H1 (cell line): ENCODE results near the gene STK11IP. TPM values are rescaled to one million over a fixed set of nuclear protein-coding genes. Genes with fewer than 3 reads are reported as not detected.

Experiments
- CTCF ChIA-PET: fragments of 300-600 bp; sonication (Branson Sonifier 250); formaldehyde crosslinking; loops from one replicate; lab custom pipeline; 2021; ENCODE audit not compliant: partially characterized antibody; lab: Charles Lee
- POLR2A ChIA-PET: fragments of 300-600 bp; sonication (Branson Sonifier 250); formaldehyde crosslinking; loops from one replicate; lab custom pipeline; 2021; ENCODE audit warnings: inconsistent platforms; ENCODE audit not compliant: partially characterized antibody; lab: Charles Lee
- DNase-seq, 2 experiments: peaks; one replicate each; pipeline versions ENCODE4 v3.0.0 to v3.0.0-alpha.2; 2010 to 2022; ENCODE audit warnings: low spot score in 2 of 2, low read depth in 1 of 2, mixed read lengths in 1 of 2
- FAIRE-seq: peaks from 2 replicates; lab custom pipeline; 2011; peaks lifted over from hg19 to GRCh38; lab: Jason Lieb, UNC
- H2AFZ ChIP-seq: 2 replicates; pipeline ENCODE4 v1.8.1; 2012; ENCODE audit warnings: low read length, inconsistent platforms
- H2AK5ac ChIP-seq: 2 replicates; pipeline ENCODE4 v1.6.1; 2013; ENCODE audit warnings: low read depth, low read length
- H2BK120ac ChIP-seq: replicated peaks from 2 replicates; pipeline ENCODE3; 2013; ENCODE audit warnings: low read depth, low read length, inconsistent platforms
- H2BK12ac ChIP-seq: 2 replicates; pipeline ENCODE4 v1.6.1; 2013; ENCODE audit warnings: low read depth, low read length
- H2BK15ac ChIP-seq: 2 replicates; pipeline ENCODE4 v1.6.1; 2013; ENCODE audit warnings: low read length
- H2BK20ac ChIP-seq: 2 replicates; pipeline ENCODE4 v1.6.1; 2013; ENCODE audit warnings: low read length
- H2BK5ac ChIP-seq: 2 replicates; pipeline ENCODE4 v1.6.1; 2013; ENCODE audit warnings: low read depth, low read length
- H3K14ac ChIP-seq: 2 replicates; pipeline ENCODE4 v1.6.1; 2013; ENCODE audit warnings: inconsistent platforms; ENCODE audit not compliant: insufficient read length
- H3K18ac ChIP-seq: 2 replicates; pipeline ENCODE4 v1.6.1; 2013; ENCODE audit warnings: low read length; ENCODE audit errors: extremely low read depth
- H3K23ac ChIP-seq: 2 replicates; pipeline ENCODE4 v1.6.1; 2013; ENCODE audit warnings: inconsistent platforms; ENCODE audit not compliant: insufficient read length
- H3K23me2 ChIP-seq: 2 replicates; pipeline ENCODE4 v1.6.1; 2013; ENCODE audit warnings: low read depth, low read length
- H3K27ac ChIP-seq: 2 replicates; pipeline ENCODE4 v1.6.1; 2011; ENCODE audit warnings: low read depth, low read length, inconsistent platforms
- H3K27me3 ChIP-seq, 4 experiments: replicated peaks in 1 of 4; 1 replicate in 1 of 4; 2 replicates in 3 of 4; pipeline versions ENCODE4 v1.6.1 to v1.8.1; 2011 to 2013; ENCODE audit warnings: low read length in 3 of 4, mild to moderate bottlenecking in 3 of 4, inconsistent platforms in 2 of 4, mixed read lengths in 2 of 4, moderate library complexity in 1 of 4; ENCODE audit not compliant: control insufficient read depth in 3 of 4, insufficient read depth in 3 of 4; ENCODE audit errors: extremely low read depth in 1 of 4
- H3K36me3 ChIP-seq, 4 experiments: 2 replicates each; pipeline versions ENCODE4 v1.6.1 to v1.8.1; 2011 to 2013; ENCODE audit warnings: mild to moderate bottlenecking in 4 of 4, low read length in 3 of 4, moderate library complexity in 2 of 4, control low read depth in 1 of 4, inconsistent platforms in 1 of 4; ENCODE audit not compliant: insufficient read depth in 4 of 4, control insufficient read depth in 2 of 4
- H3K4ac ChIP-seq: replicated peaks from 2 replicates; pipeline ENCODE3; 2013; ENCODE audit warnings: low read length, low read depth, mixed read lengths, inconsistent platforms; ENCODE audit not compliant: insufficient read length
- H3K4me1 ChIP-seq, 4 experiments: replicated peaks in 1 of 4; 1 replicate in 1 of 4; 2 replicates in 3 of 4; pipeline versions ENCODE4 v1.6.1 to v1.8.1; 2011 to 2013; ENCODE audit warnings: low read length in 3 of 4, inconsistent platforms in 2 of 4, mixed read lengths in 1 of 4; ENCODE audit not compliant: insufficient read depth in 4 of 4, control insufficient read depth in 3 of 4
- H3K4me2 ChIP-seq, 2 experiments: 2 replicates each; pipeline versions ENCODE4 v1.6.1 to v1.8.1; 2011 to 2013; ENCODE audit warnings: low read depth in 2 of 2, low read length in 2 of 2, control low read depth in 1 of 2, inconsistent platforms in 1 of 2, mild to moderate bottlenecking in 1 of 2; ENCODE audit not compliant: insufficient read depth in 1 of 2
- H3K4me3 ChIP-seq, 4 experiments: fragments of 200-600, 300-600 bp in 1 of 4; sonication (generic), shearing (Covaris generic), sonication (Bioruptor Twin) in 1 of 4; 2 replicates each; pipeline versions ENCODE4 v1.5.1 to v1.8.1; 2011 to 2016; ENCODE audit warnings: low read length in 4 of 4, low read depth in 3 of 4, control low read depth in 2 of 4, inconsistent platforms in 2 of 4, mild to moderate bottlenecking in 2 of 4, mixed read lengths in 1 of 4, moderate library complexity in 1 of 4; ENCODE audit not compliant: insufficient read depth in 2 of 4; ENCODE audit errors: extremely low read depth in 1 of 4
- H3K56ac ChIP-seq: replicated peaks from 2 replicates; pipeline ENCODE3; 2013; ENCODE audit warnings: low read depth, mild to moderate bottlenecking, mixed read lengths, low read length, inconsistent platforms; ENCODE audit not compliant: insufficient read length
- H3K79me1 ChIP-seq: 2 replicates; pipeline ENCODE4 v1.6.1; 2013; ENCODE audit warnings: low read depth, low read length, control low read depth
- H3K79me2 ChIP-seq, 2 experiments: 2 replicates each; pipeline versions ENCODE4 v1.6.1 to v1.8.1; 2012 to 2013; ENCODE audit warnings: low read length in 2 of 2, mild to moderate bottlenecking in 2 of 2, inconsistent platforms in 1 of 2; ENCODE audit not compliant: insufficient read depth in 2 of 2, control insufficient read depth in 1 of 2
- H3K9ac ChIP-seq, 4 experiments: replicated peaks in 1 of 4; 1 replicate in 1 of 4; 2 replicates in 3 of 4; pipeline versions ENCODE4 v1.6.1 to v1.8.1; 2011 to 2013; ENCODE audit warnings: low read depth in 3 of 4, low read length in 3 of 4, control low read depth in 2 of 4, mild to moderate bottlenecking in 2 of 4, moderate library complexity in 2 of 4, inconsistent platforms in 1 of 4; ENCODE audit errors: extremely low read depth in 1 of 4
- H3K9me3 ChIP-seq, 2 experiments: 2 replicates each; pipeline versions ENCODE4 v1.6.1 to v1.8.1; 2012 to 2013; ENCODE audit warnings: mild to moderate bottlenecking in 2 of 2, moderate library complexity in 2 of 2, control low read depth in 1 of 2, inconsistent platforms in 1 of 2, low read depth in 1 of 2, low read length in 1 of 2, mixed read lengths in 1 of 2; ENCODE audit not compliant: insufficient read depth in 2 of 2
- H4K20me1 ChIP-seq, 2 experiments: replicated peaks in 1 of 2; 2 replicates each; pipeline versions ENCODE3 to v1.8.1; 2011 to 2013; ENCODE audit warnings: inconsistent platforms in 2 of 2, low read length in 2 of 2, mild to moderate bottlenecking in 1 of 2; ENCODE audit not compliant: insufficient read depth in 2 of 2, control insufficient read depth in 1 of 2
- H4K5ac ChIP-seq: 2 replicates; pipeline ENCODE4 v1.6.1; 2013; ENCODE audit warnings: low read length, low read depth, mixed read lengths, inconsistent platforms; ENCODE audit not compliant: insufficient read length
- H4K8ac ChIP-seq: 2 replicates; pipeline ENCODE4 v1.8.0; 2013; ENCODE audit warnings: mild to moderate bottlenecking, moderate library complexity, low read length, inconsistent platforms; ENCODE audit not compliant: insufficient read depth; ENCODE audit errors: extremely low read depth
- H4K91ac ChIP-seq: replicated peaks from 2 replicates; pipeline ENCODE3; 2013; ENCODE audit warnings: low read length, mixed read lengths, inconsistent platforms; ENCODE audit not compliant: insufficient read length
- CHD2 ChIP-seq: IDR thresholded peaks from 2 replicates; pipeline ENCODE4 v1.6.1; 2012; ENCODE audit warnings: low read length, improper control_type of control experiment
- HDAC2 ChIP-seq, 2 experiments: fragments of 300-600 bp in 1 of 2; sonication (generic) in 1 of 2; IDR thresholded peaks; 2 replicates each; pipeline ENCODE4 v1.6.1; 2011 to 2012; ENCODE audit warnings: low read depth in 2 of 2, low read length in 2 of 2, mild to moderate bottlenecking in 2 of 2, moderate library complexity in 2 of 2, borderline replicate concordance in 1 of 2, inconsistent platforms in 1 of 2
- POLR2A ChIP-seq, 2 experiments: IDR thresholded peaks; 1 replicate in 1 of 2; 2 replicates in 1 of 2; pipeline ENCODE4 v1.6.1; 2011; ENCODE audit warnings: low read depth in 2 of 2, low read length in 2 of 2, mild to moderate bottlenecking in 2 of 2; ENCODE audit errors: control extremely low read depth in 1 of 2
- RXRA ChIP-seq: IDR thresholded peaks from 2 replicates; pipeline ENCODE4 v1.6.1; 2011; ENCODE audit warnings: low read depth, mild to moderate bottlenecking, low read length, moderate library complexity; ENCODE audit not compliant: insufficient read depth
- SIN3A ChIP-seq, 2 experiments: IDR thresholded peaks in 1 of 2; conservative IDR thresholded peaks in 1 of 2; 2 replicates each; pipeline ENCODE4 v1.6.1; 2011 to 2012; ENCODE audit warnings: low read length in 2 of 2, improper control_type of control experiment in 1 of 2, low read depth in 1 of 2, mild to moderate bottlenecking in 1 of 2
- SIRT6 ChIP-seq: IDR thresholded peaks from one replicate; pipeline ENCODE4 v1.7.1; 2012; ENCODE audit warnings: low read length, inconsistent platforms
- ZNF274 ChIP-seq: IDR thresholded peaks from 2 replicates; pipeline ENCODE4 v1.7.0; 2012; ENCODE audit warnings: low read length, borderline replicate concordance; ENCODE audit errors: extremely low read depth
- WGBS, 2 experiments: shearing (Covaris generic) in 1 of 2; methylation state at CpG; one replicate each; pipeline versions ENCODE4 v1.1.6 to v1.1.7; 2013 to 2015; ENCODE audit warnings: low lambda C conversion rate in 2 of 2, mixed read lengths in 2 of 2, inconsistent platforms in 1 of 2, low coverage in 1 of 2, missing lambda C conversion rate in 1 of 2; ENCODE audit not compliant: insufficient replicate concordance in 2 of 2, insufficient coverage in 1 of 2, insufficient read length in 1 of 2; ENCODE audit errors: extremely low coverage in 1 of 2, missing lambda C conversion rate in 1 of 2; 5-methylcytosine and 5-hydroxymethylcytosine counted together
- polyA plus RNA-seq, 7 experiments: library from polyadenylated mRNA; depleted of rRNA in 3 of 7; stranded (reverse) in 5 of 7; unstranded in 2 of 7; fragments of >200 nt in 5 of 7; fragments of 200-250 nt in 2 of 7; gene quantifications; 1 replicate in 5 of 7; 2 replicates in 1 of 7; 4 replicates in 1 of 7; pipeline versions ENCODE4 v1.2.1 to v1.2.3, GENCODE V29; 2011 to 2013; ENCODE audit warnings: missing spikeins in 2 of 7, mixed read lengths in 2 of 7
- total RNA-seq: library from RNA; stranded (reverse); fragmentation: NEBNext Ultra II Directional; extraction: Animal tissue kit (Norgen Biotek cat#: 25700); gene quantifications from 2 replicates; pipeline ENCODE4 v1.2.1, GENCODE V29; 2021

The STK11IP gene
- total and polyA plus RNA-seq, 2 of the 8 experiments (the other 6 are each of a cell fraction or from before 2014, with no cell fraction given), result 18.5 to 29.6 TPM

DNA sequence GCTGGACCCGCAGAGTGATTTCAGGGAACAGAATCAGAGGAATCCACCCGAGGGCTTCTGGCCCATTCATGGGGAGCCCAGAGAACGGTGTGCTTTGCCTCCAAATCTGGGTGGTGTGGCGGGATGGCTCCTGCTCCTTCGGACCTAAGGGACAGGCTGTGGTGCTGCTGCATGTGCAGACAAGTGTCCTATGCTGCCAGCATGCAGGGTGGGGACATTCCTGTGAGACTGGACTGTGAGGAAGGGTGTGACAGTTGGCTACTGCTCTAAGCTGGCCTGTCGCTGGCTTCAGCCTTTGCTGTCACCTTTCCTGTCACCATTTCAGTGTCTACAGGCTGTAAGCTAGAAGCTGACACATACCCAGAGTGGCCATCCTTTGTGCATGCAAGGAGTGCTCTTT is 26.9 kb downstream of the STK11IP start:
- no peaks in the 10 kb centered on the region for H3K79me2 ChIP-seq
- H3K4me1 ChIP-seq, result peaks cover 0 to 12% (median 9%) of the 10 kb centered on the region in 4 experiments; a peak in 5 of 7 replicates
- no peak overlapping the region for H4K8ac ChIP-seq
- WGBS, 2 experiments, result 93% methylated on average over 6 of the region's 6 CpGs; no CpG with 5 or more reads in 1 of the 2 experiments
- DNase-seq (no peak), FAIRE-seq (no peak)
- H3K23me2 ChIP-seq, result peaks cover 3% of the 10 kb centered on the region; the same call in 1 of the 2 replicates
- H2BK15ac ChIP-seq, result no peak overlapping the region
- no peak overlapping the region for H3K4ac ChIP-seq
- H2AK5ac ChIP-seq, result no peak overlapping the region
- no peak overlapping the region for H3K9ac ChIP-seq
- H3K36me3 ChIP-seq, result no peaks in the 10 kb centered on the region
- H3K23ac ChIP-seq, result no peak overlapping the region
- H3K14ac ChIP-seq, result no peak overlapping the region
- no peak overlapping the region; the same call in 1 of the 2 replicates for H2BK5ac ChIP-seq
- H3K27ac ChIP-seq, result no peak overlapping the region
- H3K27me3 ChIP-seq, result peaks cover 0 to 11% (median 6%) of the 10 kb centered on the region in 4 experiments; a peak in 5 of 7 replicates
- no peaks in the 10 kb centered on the region for H3K79me1 ChIP-seq
- POLR2A ChIA-PET, result interaction anchor here (1.8 kb wide), 1 partner anchor 8 kb away, joined by 4 read pairs; no protein-coding TSS in a partner anchor
- CTCF ChIA-PET, result interaction anchor here (18.7 kb wide), 1 partner anchor 11 kb away, joined by 356 read pairs; the partner anchor contains the start of gene SLC4A3
- no peak overlapping the region for H4K5ac ChIP-seq
- peak overlapping the region; percentile 81; the same call in 1 of the 2 replicates for H2BK12ac ChIP-seq
- H4K20me1 ChIP-seq, result no peaks in the 10 kb centered on the region
- H3K4me3 ChIP-seq, result no peak overlapping the region
- no peak overlapping the region for H4K91ac ChIP-seq
- no peak overlapping the region for H2BK20ac ChIP-seq
- no peak overlapping the region for H3K18ac ChIP-seq
- no peak overlapping the region for H3K4me2 ChIP-seq
- TF ChIP-seq RXRA (no peak), CHD2 (no peak), SIRT6 (no peak), POLR2A (IDR thresholded peaks at IDR 0.05; ENCODE audit: control extremely low read depth in 1 of 2, low read depth in 2 of 2, low read length in 2 of 2) (no peak), ZNF274 (no peak), HDAC2 (IDR thresholded peaks at IDR 0.05; ENCODE audit: borderline replicate concordance in 1 of 2, low read depth in 2 of 2, low read length in 2 of 2) (no peak), SIN3A (conservative IDR thresholded peaks at IDR 0.05 in 1 of 2, IDR thresholded peaks at IDR 0.05 in 1 of 2; ENCODE audit: low read depth in 1 of 2, low read length in 2 of 2) (no peak)
- no peak overlapping the region for H3K56ac ChIP-seq
- H3K9me3 ChIP-seq, result no peaks in the 10 kb centered on the region
- H2AFZ ChIP-seq, result no peak overlapping the region
- no peak overlapping the region for H2BK120ac ChIP-seq
